Adipose tissue (tissue), 3 donors: Measurements from ENCODE around the gene PWWP2B. TPM values are rescaled to one million over a fixed set of nuclear protein-coding genes. Genes with fewer than 3 reads are reported as not detected.

Experiments used
- H3K27ac ChIP-seq: one replicate; pipeline ENCODE4 v1.5.1; 2013; ENCODE audit warnings: low read depth, low read length
- WGBS, 3 donors: extraction: QIAGEN DNeasy Blood & Tissue Kit; methylation state at CpG; one replicate each; pipeline ENCODE4 v1.1.7; 2013; 5-methylcytosine and 5-hydroxymethylcytosine counted together
- polyA plus RNA-seq, 3 donors: library from polyadenylated mRNA; stranded (reverse); fragments of 200-250 nt; gene quantifications; one replicate each; pipeline ENCODE4 v1.2.3, GENCODE V29; 2013
- donor health status: healthy with polysubstance abuse.
- donor health status: Bipolar disorder and iron deficiency.
- donor health status: healthy.

PWWP2B gene
- polyA plus RNA-seq, 3 donors: 9.2 to 33.1 (median 17.2) TPM

DNA sequence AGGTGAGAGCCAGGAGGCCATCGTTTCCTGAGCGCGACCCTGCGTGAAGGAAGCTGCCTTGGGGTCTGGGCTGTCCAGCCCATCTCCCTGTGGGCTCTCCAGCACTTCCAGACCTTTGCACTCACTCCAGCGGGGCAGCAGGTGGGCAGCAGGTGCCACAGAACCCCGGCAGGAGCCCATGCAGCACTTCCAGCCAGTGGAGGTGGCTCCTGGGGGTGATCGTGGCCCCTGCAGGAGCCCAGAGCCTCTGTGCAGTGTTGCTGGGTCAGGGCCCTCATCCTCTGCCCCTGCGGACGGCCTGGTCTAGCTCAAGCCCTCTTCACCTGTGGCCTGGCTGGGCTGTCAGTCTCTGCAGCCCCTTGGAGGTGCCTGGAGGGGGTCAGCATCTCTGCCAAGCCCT is 59.9 kb downstream of the PWWP2B start:
- H3K27ac ChIP-seq: no peak overlapping the region
- 90 to 94% (median 91%) methylated on average over 9 of the region's 9 CpGs for WGBS, 3 donors

DNA sequence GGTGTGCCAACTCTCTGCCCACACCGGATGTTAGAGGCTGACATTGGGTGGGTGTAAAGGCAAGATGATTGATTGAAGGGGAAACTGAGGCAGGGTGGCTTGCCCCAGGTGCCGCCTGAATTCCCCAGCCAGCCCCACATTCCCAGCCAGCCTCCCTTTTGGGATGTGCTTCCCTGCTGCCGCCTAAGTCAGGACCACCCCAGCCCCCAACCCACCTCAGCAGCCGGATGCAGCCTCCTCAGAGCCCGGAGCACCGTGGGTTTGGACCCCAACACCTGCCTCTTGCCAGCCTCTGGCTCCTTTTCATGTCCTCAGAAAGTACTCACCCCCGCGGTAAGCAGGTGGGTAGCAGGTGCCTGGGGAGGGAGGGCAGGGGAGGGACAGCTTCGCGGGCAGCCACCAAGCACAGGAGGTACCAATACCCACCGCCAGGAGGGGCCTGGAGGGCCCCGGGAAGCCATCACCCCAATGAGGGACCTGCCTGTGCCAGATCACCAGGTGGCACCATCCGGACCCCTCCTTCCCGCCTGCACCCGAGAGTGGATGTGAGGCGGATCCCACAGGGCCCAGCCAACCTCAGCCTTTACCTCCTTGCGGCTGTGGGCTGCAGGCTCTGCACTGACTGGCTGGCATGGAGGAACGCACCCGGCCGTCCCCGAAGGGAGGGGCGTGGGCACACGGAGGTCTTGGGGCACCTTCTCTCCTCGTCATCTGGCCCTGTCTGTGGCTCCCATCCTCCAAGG is 60.5 kb downstream of the PWWP2B start:
- 76 to 80% (median 78%) methylated on average over 24 of the region's 24 CpGs for WGBS, 3 donors
- H3K27ac ChIP-seq: no peak overlapping the region

DNA sequence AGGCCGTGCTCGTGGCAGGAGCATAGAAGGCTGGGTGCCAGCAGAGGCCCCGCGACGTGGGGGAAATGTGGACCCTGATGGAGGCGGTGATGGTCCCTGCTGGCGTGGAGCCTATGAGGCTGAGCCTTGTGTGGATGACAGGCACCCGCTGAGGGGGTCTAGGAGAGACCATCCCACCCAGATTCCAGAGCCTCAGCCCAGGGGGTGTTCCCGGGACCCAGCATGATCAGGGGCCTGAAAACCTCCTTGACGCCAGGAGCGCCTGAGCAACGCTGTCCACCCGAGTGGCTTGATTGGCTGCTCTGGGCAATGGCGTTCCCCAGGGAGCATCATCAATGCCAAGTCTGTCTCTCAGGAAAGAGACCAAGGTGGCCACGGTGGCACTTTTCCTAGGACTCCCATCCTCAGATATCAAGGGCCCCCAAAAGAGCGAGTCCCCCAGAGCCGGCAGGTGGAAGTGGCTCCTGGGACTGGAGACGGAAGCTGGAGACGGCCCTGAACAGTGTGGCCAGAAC is 61.1 kb downstream of the PWWP2B start:
- H3K27ac ChIP-seq: no peak overlapping the region
- 52 to 60% (median 56%) methylated on average over 19 of the region's 19 CpGs for WGBS, 3 donors

DNA sequence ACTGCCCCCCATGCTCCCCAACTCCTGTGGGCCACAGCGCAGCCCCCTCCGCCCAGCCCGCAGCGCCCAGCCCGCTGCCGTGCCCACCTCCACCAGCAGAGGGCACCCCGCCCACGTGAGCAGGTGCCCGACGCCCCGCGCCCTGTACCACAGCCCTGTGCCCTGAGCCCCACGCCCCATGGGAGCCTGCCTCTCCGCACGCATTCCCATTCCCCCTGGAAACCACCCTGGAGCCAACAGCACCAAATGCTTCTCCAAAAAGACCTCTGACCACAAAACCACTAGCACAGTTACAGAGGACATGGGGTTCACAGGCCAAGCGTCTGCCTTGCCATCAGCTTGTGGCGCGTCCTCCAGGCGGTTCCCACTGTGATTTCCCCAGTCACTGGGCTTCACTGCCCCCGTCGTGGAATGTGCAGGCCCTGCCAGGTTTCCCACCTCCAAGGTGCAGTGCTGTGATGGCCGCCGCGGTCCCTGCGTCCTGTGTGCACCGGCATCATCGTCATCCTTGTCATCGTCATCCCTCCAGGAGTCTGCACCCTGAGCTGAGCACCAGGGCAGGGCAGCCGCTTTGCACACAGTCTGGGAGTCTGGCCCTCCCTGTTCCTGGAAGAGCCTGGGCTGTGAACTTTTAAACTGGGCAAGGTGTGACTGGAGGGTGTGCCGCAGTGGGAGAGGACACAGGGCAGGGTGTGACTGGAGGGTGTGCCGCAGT is 61.7 kb downstream of the PWWP2B start:
- WGBS, 3 donors: 40 to 47% (median 44%) methylated on average over 25 to 31 of the region's 31 CpGs
- H3K27ac ChIP-seq: no peak overlapping the region

DNA sequence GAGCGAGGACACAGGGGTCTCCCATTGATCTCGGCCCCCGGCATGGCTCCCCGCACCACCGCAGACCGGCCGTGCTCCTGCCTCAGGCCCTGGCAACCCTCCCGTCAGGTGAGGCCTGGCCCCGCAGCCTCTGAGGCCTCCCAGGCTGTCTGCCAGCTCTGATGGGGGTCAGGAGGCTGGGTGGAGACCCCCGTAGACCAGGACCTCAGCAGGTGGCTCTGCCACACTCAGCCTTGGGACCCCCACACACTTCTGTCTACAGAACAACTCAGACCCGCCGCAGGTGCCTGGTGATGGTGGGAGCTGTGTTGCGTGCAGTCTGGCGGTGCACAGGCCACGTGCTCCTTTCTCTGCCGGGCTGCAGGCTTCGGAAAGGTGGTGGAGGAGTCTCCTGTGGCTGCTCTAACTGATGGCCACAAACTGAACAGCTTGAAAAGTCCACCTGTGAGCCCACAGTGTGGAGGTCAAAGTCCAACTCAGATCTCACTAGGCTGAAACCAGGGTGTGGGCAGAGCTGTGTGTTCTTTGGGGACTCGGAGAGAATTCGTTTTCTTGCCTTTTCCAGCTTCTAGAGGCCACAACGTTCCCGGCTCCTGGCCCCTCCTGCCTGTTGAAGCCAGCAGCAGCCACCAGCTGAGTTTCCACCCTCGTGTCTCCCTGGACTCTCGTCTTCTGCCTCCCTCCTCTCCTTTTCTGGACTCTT is 62.5 kb downstream of the PWWP2B start:
- no peak overlapping the region for H3K27ac ChIP-seq
- 62 to 85% (median 84%) methylated on average over 22 to 23 of the region's 23 CpGs for WGBS, 3 donors

DNA sequence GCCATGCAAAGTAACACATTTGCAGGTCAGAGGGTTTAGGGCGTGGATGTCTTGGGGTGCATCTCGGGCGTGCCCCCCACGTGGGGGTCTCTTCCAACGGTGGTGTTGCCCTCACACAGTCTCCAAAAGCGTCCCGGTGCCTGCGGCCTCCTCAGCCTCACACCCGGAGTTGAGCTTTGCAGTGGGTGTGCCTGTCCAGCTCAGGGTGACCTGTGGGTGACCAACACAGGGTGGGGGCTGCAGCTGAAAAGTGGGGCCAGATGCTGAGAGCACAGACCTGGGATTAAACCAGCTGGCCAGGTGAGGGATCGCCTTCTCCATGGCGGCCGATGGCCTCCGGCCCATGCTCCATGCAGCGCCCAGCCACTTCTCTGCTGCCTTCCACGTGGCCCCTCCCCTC is 63.1 kb downstream of the PWWP2B start:
- WGBS, 3 donors: 82 to 89% (median 88%) methylated on average over 15 of the region's 15 CpGs

DNA sequence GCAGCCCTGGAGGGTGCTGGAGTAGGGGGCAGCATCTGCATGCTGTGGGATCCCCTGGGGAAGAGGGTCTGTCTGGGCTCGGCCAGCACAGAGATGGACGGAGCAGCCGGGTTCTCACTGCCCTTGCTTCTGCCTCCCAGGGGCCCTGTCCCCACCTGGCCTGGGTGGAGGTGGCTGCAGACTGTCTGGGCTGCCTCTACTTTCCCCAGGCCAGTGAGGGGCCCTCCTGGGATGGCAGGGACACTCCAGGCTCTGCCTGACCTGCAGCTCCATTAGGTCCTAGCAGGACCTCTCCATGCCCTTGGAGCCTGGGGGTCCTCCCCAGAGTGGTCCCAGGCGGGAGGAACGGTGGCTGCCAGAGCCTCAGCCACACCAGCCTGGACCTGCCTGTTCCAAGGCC is 63.7 kb downstream of the PWWP2B start:
- WGBS, 3 donors: 86 to 96% (median 94%) methylated on average over 5 of the region's 5 CpGs
- H3K27ac ChIP-seq: no peak overlapping the region

More for the DNA sequence above, 63.1 kb downstream of the PWWP2B start:
- no peak overlapping the region for H3K27ac ChIP-seq

DNA sequence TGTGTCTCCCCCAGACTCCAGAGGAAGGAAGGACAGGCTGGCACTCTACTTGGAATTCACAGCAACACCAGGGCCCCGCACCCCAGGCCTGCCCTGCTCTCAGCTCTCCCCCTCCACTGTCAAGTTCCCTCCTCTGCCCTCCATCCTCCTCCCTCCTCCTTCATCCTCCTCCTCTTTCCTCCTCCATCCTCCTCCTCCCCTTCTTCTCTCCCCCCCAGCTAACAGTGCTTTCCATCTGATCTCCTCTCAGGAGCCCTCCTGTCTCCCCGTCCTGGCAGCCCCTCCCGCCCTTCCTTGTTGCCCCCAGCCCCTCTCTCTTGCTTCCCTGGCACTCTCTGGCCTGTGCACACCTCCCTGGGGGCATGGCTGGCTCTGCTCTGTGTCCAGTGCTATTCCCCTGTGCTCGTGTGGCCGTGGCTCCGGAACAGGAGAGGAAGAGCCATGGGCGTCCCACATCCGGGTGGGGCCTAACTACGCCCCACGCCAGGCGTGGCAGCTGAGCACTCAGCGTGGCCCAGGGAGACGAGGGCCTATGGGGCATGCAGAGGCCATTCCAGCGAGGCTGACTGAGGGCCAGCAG is 64.2 kb downstream of the PWWP2B start:
- WGBS, 3 donors: 79 to 89% (median 88%) methylated on average over 14 of the region's 14 CpGs
- H3K27ac ChIP-seq: no peak overlapping the region

DNA sequence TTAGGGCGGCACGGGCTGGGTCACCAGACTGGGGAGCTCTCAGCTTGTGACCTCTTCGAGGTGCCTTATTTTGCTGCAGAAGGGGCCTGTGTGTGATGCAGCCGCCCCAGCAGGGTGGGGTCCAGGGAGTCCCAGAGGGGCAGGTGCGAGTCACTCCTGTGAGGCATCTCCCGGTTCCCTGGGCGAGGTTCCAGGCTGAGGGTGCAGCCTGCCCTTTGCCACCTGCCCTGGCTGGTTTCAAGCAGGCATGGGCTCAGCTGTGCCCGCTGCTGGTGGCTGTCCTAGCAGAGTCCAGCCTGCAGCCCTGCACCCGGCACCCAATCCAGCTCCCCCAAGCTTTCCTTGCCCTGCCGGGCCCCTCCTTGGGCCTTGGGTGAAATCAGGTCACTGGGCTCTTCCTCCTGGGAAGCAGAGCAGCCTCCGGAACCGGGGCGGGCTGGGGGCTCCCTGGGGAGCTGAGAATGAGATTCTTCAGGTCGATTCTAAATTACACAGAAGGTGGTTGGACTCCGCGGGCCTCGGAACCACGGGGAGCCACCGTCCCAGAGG is 64.8 kb downstream of the PWWP2B start:
- H3K27ac ChIP-seq: no peak overlapping the region
- WGBS, 3 donors: 69 to 83% (median 78%) methylated on average over 18 to 19 of the region's 19 CpGs

DNA sequence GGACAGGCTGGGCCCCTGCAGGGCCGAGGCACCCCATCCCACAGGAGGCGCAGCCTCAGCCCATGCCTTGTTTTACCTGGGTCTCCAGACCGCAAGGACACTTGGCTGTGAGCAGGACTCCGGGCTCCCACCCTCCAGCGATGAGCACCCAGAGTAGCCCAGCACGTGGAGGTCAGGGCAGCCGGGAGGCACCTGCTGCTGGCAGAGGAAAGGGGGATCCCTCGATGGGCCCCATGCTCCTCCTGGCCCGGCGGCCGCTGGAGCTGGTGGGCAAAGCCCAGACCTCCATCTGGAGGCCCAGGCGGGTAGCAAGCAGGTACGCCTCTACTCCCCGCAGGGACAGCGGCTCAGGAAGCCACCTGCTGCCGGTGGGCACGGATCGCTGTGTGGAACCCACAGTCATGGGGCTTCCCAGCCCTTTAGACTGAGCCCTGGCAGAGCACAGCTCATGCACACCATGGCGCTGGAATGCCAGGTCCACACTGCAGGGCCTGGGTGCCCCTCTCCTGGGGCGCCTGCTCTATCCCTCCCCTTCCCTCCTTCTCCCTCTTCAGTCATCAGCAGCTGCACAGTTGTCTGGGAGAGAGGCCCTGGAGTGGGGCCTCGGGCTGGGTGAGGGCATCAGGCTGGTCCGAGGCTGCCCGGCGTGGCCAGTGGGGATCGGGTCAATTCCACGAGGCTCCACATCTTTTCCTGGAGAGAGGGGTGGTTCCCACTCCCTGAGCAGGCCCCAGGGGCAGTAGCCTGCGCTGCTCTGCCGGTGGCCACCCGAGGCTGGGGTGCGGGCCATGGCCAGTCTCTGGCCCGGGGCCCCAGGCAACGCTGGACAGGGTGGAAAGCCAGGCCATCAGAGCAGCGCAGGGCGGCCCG is 65.7 kb downstream of the PWWP2B start:
- WGBS, 3 donors: 95 to 96% (median 96%) methylated on average over 34 to 35 of the region's 35 CpGs
- H3K27ac ChIP-seq: no peak overlapping the region

DNA sequence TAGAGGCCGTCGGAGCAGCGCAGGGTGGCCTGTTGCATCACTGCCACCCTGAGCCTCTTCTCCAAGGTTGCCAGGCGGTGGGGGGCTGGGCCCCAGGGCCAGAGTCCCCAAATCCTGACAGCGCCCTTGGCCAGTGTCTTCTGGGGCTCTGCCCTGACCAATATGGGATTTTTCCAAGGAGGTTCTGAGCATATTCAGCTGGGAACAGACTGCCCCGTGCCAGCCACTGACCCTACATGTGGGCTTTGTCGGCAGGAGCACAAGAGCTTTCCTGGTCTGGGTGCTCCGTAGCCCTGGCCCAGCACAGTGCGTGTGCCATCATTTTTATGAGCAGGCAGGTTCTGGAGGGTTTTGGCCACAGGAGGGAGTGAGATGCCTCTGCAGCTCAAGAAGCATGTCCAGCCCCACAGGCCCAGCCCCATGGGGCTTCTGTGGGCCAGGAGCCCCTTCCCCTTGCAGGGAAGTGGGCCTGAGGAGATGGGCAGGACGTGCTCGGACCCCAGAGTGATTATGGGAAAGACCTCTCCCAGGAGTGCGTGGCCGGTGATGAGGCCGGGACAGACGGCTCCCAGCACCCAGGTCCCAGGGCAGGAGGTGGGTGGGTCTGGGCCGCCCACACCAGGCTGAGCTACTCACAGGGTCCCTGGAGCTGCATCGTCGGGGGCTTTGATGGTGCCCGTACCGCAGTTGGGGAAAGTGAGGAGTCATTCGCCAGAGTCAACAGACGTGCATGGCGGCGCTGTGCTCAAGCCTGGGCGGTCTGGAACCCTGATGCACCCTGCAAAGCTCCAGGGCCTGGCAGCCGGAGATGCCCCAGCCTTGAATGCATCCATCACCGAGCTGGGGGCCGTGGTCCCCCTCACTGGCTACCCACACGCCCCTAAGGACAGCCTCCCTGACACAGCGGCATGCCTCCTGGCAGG is 66.6 kb downstream of the PWWP2B start:
- WGBS, 3 donors: 76 to 88% (median 83%) methylated on average over 29 to 30 of the region's 30 CpGs
- H3K27ac ChIP-seq: no peak overlapping the region

DNA sequence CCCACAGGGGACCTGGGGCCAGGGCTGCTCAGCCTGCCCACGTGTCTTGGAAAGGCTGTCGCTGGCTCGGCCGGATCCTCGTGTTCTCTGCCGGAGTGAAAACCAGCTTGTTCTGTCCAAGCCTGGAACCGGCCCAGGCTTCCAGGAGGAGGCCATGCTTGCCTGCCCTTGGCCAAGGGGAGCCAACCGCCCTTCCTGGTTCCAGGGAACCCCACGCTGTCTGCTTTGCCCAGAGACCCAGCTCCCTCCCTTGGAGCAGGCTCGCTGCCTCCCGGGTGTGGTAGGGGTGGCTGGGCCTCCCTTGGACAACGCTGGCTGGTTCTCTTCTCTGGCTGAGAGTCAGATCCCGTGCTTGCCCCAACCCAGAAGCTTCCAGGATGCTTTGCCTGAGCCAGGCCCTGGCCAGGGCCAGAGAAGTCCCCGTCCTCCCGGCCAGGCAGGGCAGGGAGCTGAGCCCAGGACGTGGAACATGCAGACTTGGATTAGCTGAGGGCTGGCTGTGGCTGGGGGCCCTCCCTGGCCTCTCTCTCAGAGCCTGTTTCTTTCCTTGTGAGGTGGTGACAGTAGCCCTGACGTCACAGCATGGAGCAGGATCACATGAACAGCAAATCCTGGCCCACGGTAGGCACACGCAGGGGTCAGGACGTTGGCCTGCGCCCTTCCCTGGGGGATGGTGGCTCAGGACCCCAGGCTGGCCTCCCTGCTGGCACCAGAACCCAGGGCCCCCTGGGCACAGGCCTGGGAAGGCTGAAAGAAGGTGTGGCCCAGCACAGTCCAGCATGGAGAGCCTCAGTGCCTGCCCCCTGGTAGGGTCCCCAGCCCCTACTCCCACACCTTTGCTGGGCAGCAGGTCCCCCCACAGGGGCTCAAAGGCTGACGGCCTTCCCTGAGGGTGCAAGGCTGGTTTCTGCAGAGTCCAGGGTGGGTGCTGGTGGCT is 67.5 kb downstream of the PWWP2B start:
- WGBS, 3 donors: 57 to 71% (median 64%) methylated on average over 22 of the region's 22 CpGs
- H3K27ac ChIP-seq: peak overlapping the region; percentile 33

DNA sequence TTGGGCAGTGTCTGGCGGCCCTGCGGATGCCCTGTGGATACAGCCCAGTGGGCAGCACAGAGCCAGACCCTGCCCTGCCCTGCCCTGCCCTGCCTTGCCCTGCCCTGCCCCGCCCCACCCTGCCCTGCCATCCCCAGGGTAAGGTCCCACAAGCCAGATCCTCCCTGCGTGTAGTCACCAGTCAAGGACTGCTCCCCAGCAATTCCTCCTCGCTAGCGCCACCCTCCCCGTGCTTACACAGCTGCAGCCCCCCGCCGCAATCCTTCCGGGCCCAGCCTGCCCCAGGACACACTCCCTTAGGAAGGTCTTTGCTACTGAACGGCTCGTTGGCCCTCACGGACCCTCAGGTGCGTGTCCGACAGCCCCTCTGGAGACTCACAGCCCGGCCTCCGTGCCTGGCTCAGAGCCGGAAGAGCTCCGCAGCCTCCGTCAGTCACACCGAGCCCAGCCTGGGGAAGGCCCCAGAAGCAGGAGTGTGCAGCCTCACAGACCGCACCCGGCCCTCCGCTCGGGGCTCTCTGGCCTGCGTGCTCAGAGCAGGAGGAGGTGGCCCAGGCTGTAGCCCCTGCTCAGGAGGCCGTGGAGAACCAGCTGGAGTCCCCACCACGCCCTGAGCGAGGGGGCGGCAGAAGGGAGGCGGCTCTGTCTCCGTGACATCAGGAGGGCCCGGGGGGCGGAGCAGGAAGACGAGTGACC is 68.3 kb downstream of the PWWP2B start:
- peak overlapping the region; percentile 33 for H3K27ac ChIP-seq
- 93 to 94% (median 93%) methylated on average over 34 to 35 of the region's 35 CpGs for WGBS, 3 donors

DNA sequence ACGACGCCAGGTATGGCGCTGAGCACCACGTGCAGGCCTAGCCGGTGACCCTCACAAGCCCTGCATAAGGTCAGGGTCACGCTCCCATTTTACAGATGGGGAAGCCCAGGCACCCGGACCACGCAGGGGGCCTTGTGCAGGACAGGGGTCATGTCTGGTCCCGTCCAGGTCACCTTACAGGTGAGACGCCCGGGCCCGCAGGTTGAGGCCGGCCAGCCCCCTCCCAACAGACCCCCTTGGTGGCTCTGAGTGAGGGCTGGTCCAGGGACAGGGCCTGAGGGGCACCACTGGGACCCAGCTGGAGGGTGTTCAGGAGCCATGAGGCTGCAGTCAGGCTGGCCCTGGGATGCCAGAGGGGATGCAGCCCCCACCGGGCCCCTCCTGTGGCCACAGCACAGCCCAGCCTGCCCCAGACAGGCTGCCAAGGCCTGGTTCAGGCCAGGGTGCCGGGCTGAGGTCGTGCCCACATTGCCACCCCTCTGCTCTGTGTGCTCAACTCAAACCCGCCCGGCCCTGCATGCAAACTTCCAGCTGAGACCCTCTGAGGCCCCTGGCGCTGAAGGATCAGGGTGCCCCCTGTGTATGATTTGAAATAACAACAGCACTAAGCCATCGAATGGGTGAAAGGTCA is 69.0 kb downstream of the PWWP2B start:
- WGBS, 3 donors: 88 to 92% (median 90%) methylated on average over 20 of the region's 20 CpGs
- no peak overlapping the region for H3K27ac ChIP-seq
